K562 (cell line): Measurements from ENCODE around the gene WDR1. TPM values are rescaled to one million over a fixed set of nuclear protein-coding genes. Genes with fewer than 3 reads are reported as not detected.

Experiments used
- ATAC-seq: fragments of 200-7000 bp; cut with Tn5 transposase; 3 replicates; pipeline ENCODE4 v1.9.1; 2020; ENCODE audit warnings: moderate library complexity
- BruUV-seq: library from RNA; stranded (reverse); fragments of 400-500 nt; replicated peaks from 2 replicates; lab custom pipeline; 2021; lab: Mats Ljungman, UMichigan
- CTCF ChIA-PET: fragments of 300-600 bp; formaldehyde crosslinking; extraction: SDS; loops from one replicate; lab custom pipeline; 2021; ENCODE audit warnings: low intra/inter-chr PET ratio; lab: Yijun Ruan, JAX
- POLR2A ChIA-PET: fragments of 300-600, 350-650 bp; sonication (Branson Sonifier 250); formaldehyde crosslinking; extraction: SDS; loops from one replicate; lab custom pipeline; 2021; ENCODE audit warnings: antibody characterized with exemption, inconsistent platforms; lab: Yijun Ruan, JAX
- DNase-seq, 4 experiments: peaks; one replicate each; pipeline versions ENCODE4 v3.0.0 to v3.0.0-alpha.2; 2011 to 2018; ENCODE audit warnings: low spot score in 3 of 4, mixed read lengths in 3 of 4; ENCODE audit errors: extremely low read depth in 1 of 4
- FAIRE-seq: peaks from 2 replicates; lab custom pipeline; 2011; peaks lifted over from hg19 to GRCh38; lab: Jason Lieb, UNC
- H2AFZ ChIP-seq: 2 replicates; pipeline ENCODE4 v1.6.0; 2011; ENCODE audit warnings: low read depth, low read length, control low read depth, inconsistent platforms
- H3K27ac ChIP-seq: fragments of 200-600 bp; 3 replicates; pipeline ENCODE4 v1.8.0; 2011; ENCODE audit warnings: low read depth, mild to moderate bottlenecking, control low read depth, inconsistent platforms, low read length, moderate library complexity, mixed read lengths; ENCODE audit errors: extremely low read depth
- H3K27me3 ChIP-seq, 2 experiments: fragments of 300-600 bp in 1 of 2; 2 replicates in 1 of 2; 3 replicates in 1 of 2; pipeline versions ENCODE4 v1.6.0 to v1.8.0; 2011; ENCODE audit warnings: inconsistent platforms in 2 of 2, low read length in 2 of 2, mild to moderate bottlenecking in 1 of 2, mixed read lengths in 1 of 2, moderate library complexity in 1 of 2; ENCODE audit not compliant: control insufficient read depth in 2 of 2, insufficient read depth in 2 of 2
- H3K36me3 ChIP-seq: fragments of 300-600 bp; 3 replicates; pipeline ENCODE4 v1.8.0; 2011; ENCODE audit warnings: mild to moderate bottlenecking, low read length, inconsistent platforms; ENCODE audit not compliant: control insufficient read depth, insufficient read depth
- H3K4me1 ChIP-seq, 2 experiments: fragments of 200-600 bp in 1 of 2; replicated peaks in 1 of 2; 2 replicates in 1 of 2; 3 replicates in 1 of 2; pipeline versions ENCODE4 v1.5.1 to v1.8.0; 2011; ENCODE audit warnings: inconsistent platforms in 2 of 2, low read length in 2 of 2, mild to moderate bottlenecking in 1 of 2, mixed read lengths in 1 of 2, moderate library complexity in 1 of 2; ENCODE audit not compliant: control insufficient read depth in 2 of 2, insufficient read depth in 2 of 2
- H3K4me2 ChIP-seq: 2 replicates; pipeline ENCODE4 v1.6.1; 2011; ENCODE audit warnings: low read length, control low read depth, inconsistent platforms, mixed read lengths; ENCODE audit not compliant: insufficient read depth
- H3K4me3 ChIP-seq: fragments of 200-600 bp; sonication (generic), shearing (Covaris generic); 2 replicates; pipeline ENCODE4 v1.5.1; 2016; ENCODE audit warnings: control low read depth, inconsistent platforms
- H3K79me2 ChIP-seq: fragments of 200-600 bp; 3 replicates; pipeline ENCODE4 v1.8.0; 2011; ENCODE audit warnings: low read length, inconsistent platforms; ENCODE audit not compliant: control insufficient read depth, insufficient read depth
- H3K9ac ChIP-seq, 2 experiments: 2 replicates each; pipeline versions ENCODE4 v1.6.0 to v1.6.1; 2011; ENCODE audit warnings: low read depth in 2 of 2, low read length in 2 of 2, control low read depth in 1 of 2, inconsistent platforms in 1 of 2, mild to moderate bottlenecking in 1 of 2, mixed read lengths in 1 of 2; ENCODE audit not compliant: insufficient read depth in 1 of 2
- H3K9me1 ChIP-seq: one replicate; pipeline ENCODE4 v1.6.0; 2011; ENCODE audit warnings: inconsistent platforms, mild to moderate bottlenecking, low read length, moderate library complexity; ENCODE audit not compliant: control insufficient read depth, insufficient read depth
- H3K9me3 ChIP-seq: replicated peaks from 2 replicates; pipeline ENCODE4 v1.5.1; 2011; ENCODE audit warnings: low read depth, low read length, inconsistent platforms; ENCODE audit not compliant: control insufficient read depth, insufficient read depth
- H4K20me1 ChIP-seq: replicated peaks from 2 replicates; pipeline ENCODE4 v1.6.1; 2011; ENCODE audit warnings: low read length, inconsistent platforms, mixed read lengths; ENCODE audit not compliant: control insufficient read depth, insufficient read depth
- C11orf30 ChIP-seq: fragments of 450-650 bp; IDR thresholded peaks from 2 replicates; pipeline ENCODE4 v1.6.1; 2016; ENCODE audit warnings: low read depth, mild to moderate bottlenecking
- ETV1 ChIP-seq: fragments of 450-650 bp; conservative IDR thresholded peaks from 2 replicates; pipeline ENCODE4 v1.6.1; 2016; ENCODE audit warnings: missing genetic modification characterization, control low read depth, low read depth, missing compliant biosample characterization
- FOXP4 ChIP-seq: sonication (generic); formaldehyde crosslinking; IDR thresholded peaks from 2 replicates; pipeline ENCODE4 v1.8.0; 2022; ENCODE audit warnings: mild to moderate bottlenecking, missing genetic modification reagents, borderline replicate concordance
- MAFF ChIP-seq: IDR thresholded peaks from 2 replicates; pipeline ENCODE4 v1.6.1; 2012; ENCODE audit warnings: low read length, improper control_type of control experiment
- MAFG ChIP-seq: fragments of 450-650 bp; conservative IDR thresholded peaks from 2 replicates; pipeline ENCODE4 v1.6.1; 2016; ENCODE audit warnings: missing genetic modification characterization, missing compliant biosample characterization
- MAFK ChIP-seq: IDR thresholded peaks from 2 replicates; pipeline ENCODE4 v1.6.1; 2011; ENCODE audit warnings: low read length, improper control_type of control experiment
- TCF7 ChIP-seq: sonication (generic); IDR thresholded peaks from 2 replicates; pipeline ENCODE4 v1.6.1; 2016; ENCODE audit warnings: antibody characterized with exemption, borderline replicate concordance
- ZBTB43 ChIP-seq: sonication (generic); formaldehyde crosslinking; IDR thresholded peaks from 2 replicates; pipeline ENCODE4 v1.8.0; 2023; ENCODE audit warnings: mild to moderate bottlenecking, missing genetic modification reagents
- ZC3H4 ChIP-seq: sonication (generic); formaldehyde crosslinking; IDR thresholded peaks from 2 replicates; pipeline ENCODE4 v1.9.0; 2021; ENCODE audit warnings: missing genetic modification reagents, borderline replicate concordance
- ZNF316 ChIP-seq: fragments of 450-650 bp; IDR thresholded peaks from 2 replicates; pipeline ENCODE4 v1.6.1; 2016
- ZNF695 ChIP-seq: fragments of 450-650 bp; formaldehyde crosslinking; IDR thresholded peaks from 2 replicates; pipeline ENCODE4 v1.4.0; 2020; ENCODE audit warnings: mild to moderate bottlenecking, moderate library complexity
- WGBS: fragments of 100-300 bp; shearing (Covaris generic); methylation state at CpG from one replicate; pipeline ENCODE4 v1.1.6; 2016; ENCODE audit warnings: low coverage, mixed read lengths; ENCODE audit not compliant: insufficient coverage; ENCODE audit errors: missing lambda C conversion rate; 5-methylcytosine and 5-hydroxymethylcytosine counted together
- in situ Hi-C: fragments of 300-500 bp; cut with MboI; formaldehyde crosslinking; loops from 4 replicates; pipeline ENCODE4 v1.15.0; 2018; ENCODE audit warnings: inconsistent platforms, mixed read lengths
- intact Hi-C: fragments of 100-400 bp; cut with micrococcal nuclease; formaldehyde crosslinking; loops from 2 replicates; pipeline ENCODE4 v1.14.2; 2022
- polyA plus RNA-seq, 8 experiments: library from polyadenylated mRNA; depleted of rRNA in 4 of 8; stranded (reverse) in 5 of 8; unstranded in 3 of 8; fragments of >200 nt; fragmentation: Nextera tagmentation in 2 of 8; fragmentation: Illumina TruSeq in 1 of 8; extraction: Ambion mirVana in 2 of 8; extraction: Trizol in 1 of 8; gene quantifications; 2 replicates each; pipeline versions ENCODE4 v1.2.1 to v1.2.3, GENCODE V29; 2011 to 2014; ENCODE audit warnings: inconsistent platforms in 1 of 8, missing spikeins in 1 of 8
- total RNA-seq, 7 experiments: library from RNA; depleted of rRNA in 6 of 7; stranded (reverse); fragments of >200 nt in 6 of 7; fragmentation: Illumina TruSeq in 2 of 7; extraction: Trizol in 2 of 7; gene quantifications; 2 replicates each; pipeline versions ENCODE4 v1.2.1 to v1.2.3, GENCODE V29; 2011 to 2021; ENCODE audit warnings: low replicate concordance in 1 of 7

Gene WDR1
- total and polyA plus RNA-seq, 9 of the 15 experiments (the other 6 are each of a cell fraction or from before 2014, with no cell fraction given): 16.1 to 213 (median 125) TPM

DNA sequence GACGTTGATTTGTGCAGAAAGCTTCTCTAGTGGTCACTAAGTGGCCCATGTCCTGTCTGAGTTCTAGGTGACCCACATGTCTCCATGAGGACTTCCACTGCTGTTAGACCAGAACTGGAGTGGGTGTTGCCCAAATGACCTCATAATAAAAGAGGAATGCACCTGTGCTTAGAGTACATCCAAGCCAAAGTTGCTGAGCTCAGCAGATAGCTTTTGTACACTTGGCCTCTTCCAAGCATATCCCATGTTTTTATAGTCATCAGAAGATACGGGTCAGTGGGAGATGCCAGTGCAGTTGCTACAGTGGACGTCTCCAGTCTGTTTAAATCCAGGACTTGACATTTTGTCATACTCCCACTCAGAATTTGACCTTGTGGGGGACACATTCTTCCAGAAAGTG is 37.6 kb upstream of the WDR1 start:
- CTCF ChIA-PET: no interaction called here
- Histone ChIP-seq H4K20me1 (no peaks in the 10 kb centered on the region), H2AFZ (no peak overlapping the region), H3K4me2 (no peak overlapping the region), H3K4me3 (no peak overlapping the region), H3K79me2 (no peaks in the 10 kb centered on the region), H3K27me3 (peaks cover 7 to 24% of the 10 kb centered on the region in 2 experiments; a peak in 4 of 5 replicates), H3K9me1 (no peaks in the 10 kb centered on the region), H3K36me3 (no peaks in the 10 kb centered on the region), H3K9ac (no peak overlapping the region), H3K9me3 (no peaks in the 10 kb centered on the region), H3K4me1 (peaks cover 0 to 4% of the 10 kb centered on the region in 2 experiments; a peak in 2 of 5 replicates), H3K27ac (no peak overlapping the region)
- DNase-seq (no peak), FAIRE-seq (no peak), ATAC-seq (no peak)
- POLR2A ChIA-PET: interaction anchor here (2.5 to 2.8 kb wide), 2 partner anchors 10 to 37 kb away, joined by 7 to 25 read pairs; partner anchors contain the start of gene WDR1
- no peak for TF ChIP-seq ZC3H4 (CRISPR knock-in tag)
- TF ChIP-seq ZBTB43 (CRISPR knock-in tag): no peak
- peak; percentile 57 for TF ChIP-seq MAFG (tag)
- no peak for TF ChIP-seq TCF7
- TF ChIP-seq C11orf30: peak; percentile 69
- TF ChIP-seq MAFK: peak; percentile 81
- TF ChIP-seq ETV1 (tag): no peak
- no peak for TF ChIP-seq FOXP4
- TF ChIP-seq ZNF316: peak; percentile 70
- peak; percentile 72 for TF ChIP-seq MAFF
- no peak for TF ChIP-seq ZNF695 (CRISPR knock-in tag)
- intact Hi-C loops (no loop called here), in situ Hi-C loops (loop anchor here (25.0 kb wide), 1 partner anchor 1258 kb away; no protein-coding TSS in a partner anchor)
- 2% methylated on average over 3 of the region's 3 CpGs for WGBS
- BruUV-seq: no TSS peak
